ENCODE results near the gene SLC39A11.
A peak's percentile ranks its signal among the peaks of the same experiment; 100 is the strongest.
"Not testable (repeated sequence)": the region's sequence is repeated elsewhere in the genome, so short reads cannot be mapped to it uniquely, and the experiment has no call there.

SLC39A11 gene

DNA sequence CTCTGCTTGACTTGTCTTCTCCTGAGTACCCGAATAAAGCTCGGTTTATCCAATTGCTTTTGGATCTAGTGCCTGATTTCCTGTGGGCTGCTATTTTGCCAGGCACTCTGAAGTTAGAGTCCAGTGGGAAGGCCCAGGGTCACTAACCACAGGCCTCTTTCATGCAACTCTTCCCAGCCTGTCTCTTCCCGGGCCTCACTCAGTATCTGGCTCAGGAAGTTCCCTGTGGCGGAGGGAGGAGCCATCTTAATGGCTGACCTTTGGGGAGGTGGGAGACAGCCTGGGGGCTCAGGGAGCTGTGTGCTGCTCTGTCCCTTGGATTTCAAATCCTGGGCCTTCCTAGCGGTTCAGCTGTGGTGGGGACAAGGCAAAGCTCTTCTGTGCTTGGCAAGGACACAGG, 328.5 kb downstream of the SLC39A11 start:
- no peaks in the 10 kb centered on the region for H3K9me3 Mint-ChIP-seq
- H3K36me3 Mint-ChIP-seq = no peaks in the 10 kb centered on the region
- H3K4me1 Mint-ChIP-seq = no peaks in the 10 kb centered on the region
- no peak for ATAC-seq
- no peak for DNase-seq (ENCODE audit: low spot score in 2 of 2)
- H3K4me3 Mint-ChIP-seq = no peak overlapping the region
- no peak overlapping the region for H3K27ac Mint-ChIP-seq

DNA sequence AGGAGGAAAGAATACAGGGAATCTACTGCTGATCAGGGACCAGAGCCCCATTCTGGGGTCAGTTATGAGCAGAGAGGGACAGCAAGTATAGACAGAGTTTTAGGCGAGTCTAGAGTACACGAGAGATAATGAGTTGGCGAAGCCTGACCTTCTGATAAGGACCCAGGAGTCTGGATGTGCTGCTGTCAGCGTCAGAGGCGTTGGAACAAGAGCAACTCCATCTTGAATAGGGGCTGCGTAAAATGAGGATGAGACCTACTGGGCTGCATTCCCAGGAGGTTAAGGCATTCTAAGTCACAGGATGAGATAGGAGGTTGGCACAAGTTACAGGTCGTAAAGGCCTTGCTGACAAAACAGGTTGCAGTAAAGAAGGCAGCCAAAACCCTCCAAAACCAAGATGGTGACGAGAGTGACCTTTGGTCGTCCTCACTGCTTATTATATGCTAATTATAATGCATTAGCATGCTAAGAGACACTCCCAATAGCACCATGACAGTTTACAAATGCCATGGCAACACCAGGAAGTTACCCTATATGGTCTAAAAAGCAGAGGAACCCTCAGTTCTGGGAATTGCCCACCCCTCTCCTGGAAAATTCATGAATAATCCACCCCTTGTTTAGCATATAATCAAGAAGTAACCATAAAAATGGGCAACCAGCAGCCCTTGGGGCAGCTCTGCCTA, 330.5 kb downstream of the SLC39A11 start:
- H3K4me3 Mint-ChIP-seq = not testable (repeated sequence)

DNA sequence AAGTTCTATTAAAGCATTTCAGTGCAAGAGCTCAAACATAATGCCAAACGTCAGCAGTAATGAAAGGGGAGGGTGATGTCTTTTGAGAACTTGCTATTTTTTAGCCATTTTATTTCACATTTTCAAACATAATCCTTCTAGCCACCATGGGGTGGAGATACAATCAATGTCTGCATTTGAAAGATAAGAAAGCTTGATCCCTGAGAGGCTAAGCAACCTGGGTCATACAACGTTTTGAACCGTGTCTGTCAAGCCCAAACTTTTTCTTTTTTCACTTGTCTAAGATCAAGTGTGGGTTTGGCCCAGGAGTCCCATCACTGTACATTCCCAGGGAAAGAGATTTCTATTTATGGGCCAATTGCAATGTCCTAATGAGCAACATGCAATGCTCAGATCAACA, 331.1 kb downstream of the SLC39A11 start:
- DNase-seq (ENCODE audit: low spot score in 2 of 2) (no peak), ATAC-seq (no peak)
- Mint-ChIP-seq H3K36me3 (no peaks in the 10 kb centered on the region), H3K4me1 (no peaks in the 10 kb centered on the region), H3K9me3 (peaks cover under 1% of the 10 kb centered on the region), H3K27ac (no peak overlapping the region), H3K4me3 (no peak overlapping the region)

More for the DNA sequence above, 330.5 kb downstream of the SLC39A11 start:
- DNase-seq (ENCODE audit: low spot score in 2 of 2); H3K36me3 Mint-ChIP-seq; H3K27ac Mint-ChIP-seq; H3K4me1 Mint-ChIP-seq; ATAC-seq; H3K9me3 Mint-ChIP-seq: not testable (repeated sequence)

DNA sequence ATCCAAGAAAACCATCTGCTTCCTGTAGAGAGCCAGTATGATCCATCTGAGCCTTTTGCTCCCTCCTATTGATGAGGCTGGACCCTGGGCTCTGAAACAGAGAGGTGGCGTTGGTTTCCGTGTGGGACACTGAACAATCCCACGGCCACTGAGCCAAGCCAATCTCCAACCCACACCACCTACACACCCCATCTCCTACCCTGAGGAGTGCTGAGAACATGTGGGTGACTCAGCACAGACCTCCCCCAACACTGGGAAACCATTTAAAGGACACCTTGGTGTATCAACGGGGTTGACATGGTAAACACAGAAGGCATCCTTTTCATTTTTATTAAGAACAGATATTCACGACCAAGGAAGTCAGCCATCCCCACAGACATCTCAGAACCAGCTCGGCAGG, 332.1 kb downstream of the SLC39A11 start:
- Mint-ChIP-seq H3K4me1 (no peaks in the 10 kb centered on the region), H3K27ac (no peak overlapping the region), H3K4me3 (no peak overlapping the region), H3K36me3 (no peaks in the 10 kb centered on the region), H3K9me3 (peaks cover 5% of the 10 kb centered on the region)
- no peak for ATAC-seq
- DNase-seq (ENCODE audit: low spot score in 2 of 2) = no peak

DNA sequence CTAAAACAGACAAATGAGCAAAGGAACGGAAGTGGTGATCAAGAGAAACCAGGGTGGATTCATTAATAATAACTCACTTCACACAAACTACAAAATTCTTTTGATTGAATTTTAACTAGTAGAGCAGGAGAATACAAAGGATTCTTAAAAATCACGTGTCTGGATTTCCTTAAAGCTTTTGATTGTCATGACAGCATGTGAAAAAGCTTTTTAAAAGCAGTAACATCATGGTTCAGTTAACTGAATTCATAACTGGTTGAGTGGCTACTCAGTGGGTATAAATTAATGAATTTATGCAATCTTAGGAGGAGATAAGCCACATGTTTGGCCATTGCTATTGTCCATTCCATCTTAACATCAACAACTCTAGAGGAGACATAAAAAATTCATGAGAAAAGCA, 333.2 kb downstream of the SLC39A11 start:
- no peak overlapping the region for H3K4me3 Mint-ChIP-seq
- no peaks in the 10 kb centered on the region for H3K4me1 Mint-ChIP-seq
- no peaks in the 10 kb centered on the region for H3K36me3 Mint-ChIP-seq
- DNase-seq (ENCODE audit: low spot score in 2 of 2) (no peak), ATAC-seq (no peak)
- no peak overlapping the region for H3K27ac Mint-ChIP-seq
- H3K9me3 Mint-ChIP-seq = peaks cover 5% of the 10 kb centered on the region

DNA sequence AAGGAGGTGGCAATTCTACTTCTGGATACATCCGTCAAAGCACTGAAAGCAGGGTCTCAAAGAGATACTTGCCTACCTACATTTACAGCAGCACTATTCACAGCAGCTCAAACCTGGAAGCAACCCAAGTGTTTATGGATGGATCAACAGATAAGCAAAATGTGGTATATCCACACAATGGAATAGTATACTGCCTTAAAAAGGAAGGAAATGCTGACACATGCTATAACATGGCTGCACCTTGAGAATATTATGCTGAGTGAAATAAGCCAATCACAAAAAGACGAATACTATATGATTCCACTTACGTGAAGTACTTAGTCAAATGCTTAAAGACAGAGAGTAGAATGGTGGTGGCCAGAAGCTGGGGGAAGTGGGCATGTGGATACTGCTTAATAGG, 336.2 kb downstream of the SLC39A11 start:
- peaks cover 5% of the 10 kb centered on the region for H3K9me3 Mint-ChIP-seq
- H3K36me3 Mint-ChIP-seq = no peaks in the 10 kb centered on the region
- no peak for DNase-seq (ENCODE audit: low spot score in 2 of 2)
- ATAC-seq = no peak
- H3K4me3 Mint-ChIP-seq = no peak overlapping the region
- no peak overlapping the region for H3K27ac Mint-ChIP-seq
- H3K4me1 Mint-ChIP-seq = no peaks in the 10 kb centered on the region

DNA sequence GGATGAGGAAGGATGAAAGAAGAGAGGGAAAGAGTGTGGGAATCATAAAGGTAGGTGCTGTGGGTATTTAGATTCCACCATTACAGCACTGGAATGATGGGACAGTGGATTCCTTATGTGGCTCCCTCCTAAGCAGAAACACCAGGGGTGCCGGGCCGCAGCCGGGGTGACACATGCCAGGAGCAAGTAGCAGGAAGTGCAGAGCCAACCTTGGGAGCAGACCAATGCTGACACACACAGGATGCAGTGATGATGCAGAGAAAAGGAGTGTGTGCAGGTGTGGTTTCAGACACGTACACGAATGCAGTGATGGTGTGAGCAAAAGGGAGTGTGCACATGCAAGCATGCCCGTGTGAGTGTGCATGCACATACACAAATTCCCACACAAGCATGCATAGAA, 338.0 kb downstream of the SLC39A11 start:
- DNase-seq (ENCODE audit: low spot score in 2 of 2) (no peak), ATAC-seq (no peak)
- Mint-ChIP-seq H3K27ac (no peak overlapping the region), H3K9me3 (peaks cover 5% of the 10 kb centered on the region), H3K4me1 (no peaks in the 10 kb centered on the region), H3K36me3 (no peaks in the 10 kb centered on the region), H3K4me3 (no peak overlapping the region)

DNA sequence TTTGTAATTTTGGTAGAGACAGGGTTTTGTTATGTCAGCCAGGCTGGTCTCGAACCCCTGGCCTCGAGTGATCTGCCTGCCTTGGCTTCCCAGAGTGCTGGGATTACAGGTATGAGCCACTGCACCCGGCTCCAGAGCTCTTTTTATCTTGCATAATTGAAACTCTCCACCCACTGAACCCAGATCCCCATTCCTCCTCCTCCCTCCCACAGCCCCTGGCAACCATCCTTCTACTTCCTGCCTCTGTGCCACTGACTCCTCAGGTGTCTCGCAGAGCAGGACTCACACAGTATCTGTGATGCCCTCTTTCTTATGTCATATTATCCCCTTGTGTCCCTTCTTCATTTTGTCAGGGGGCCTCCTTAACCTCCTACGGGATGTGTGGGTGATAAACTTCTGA, 340.7 kb downstream of the SLC39A11 start:
- peaks cover 5% of the 10 kb centered on the region for H3K9me3 Mint-ChIP-seq
- H3K27ac Mint-ChIP-seq = no peak overlapping the region
- ATAC-seq (no peak), DNase-seq (ENCODE audit: low spot score in 2 of 2) (no peak)
- H3K36me3 Mint-ChIP-seq = no peaks in the 10 kb centered on the region
- no peak overlapping the region for H3K4me3 Mint-ChIP-seq
- no peaks in the 10 kb centered on the region for H3K4me1 Mint-ChIP-seq

DNA sequence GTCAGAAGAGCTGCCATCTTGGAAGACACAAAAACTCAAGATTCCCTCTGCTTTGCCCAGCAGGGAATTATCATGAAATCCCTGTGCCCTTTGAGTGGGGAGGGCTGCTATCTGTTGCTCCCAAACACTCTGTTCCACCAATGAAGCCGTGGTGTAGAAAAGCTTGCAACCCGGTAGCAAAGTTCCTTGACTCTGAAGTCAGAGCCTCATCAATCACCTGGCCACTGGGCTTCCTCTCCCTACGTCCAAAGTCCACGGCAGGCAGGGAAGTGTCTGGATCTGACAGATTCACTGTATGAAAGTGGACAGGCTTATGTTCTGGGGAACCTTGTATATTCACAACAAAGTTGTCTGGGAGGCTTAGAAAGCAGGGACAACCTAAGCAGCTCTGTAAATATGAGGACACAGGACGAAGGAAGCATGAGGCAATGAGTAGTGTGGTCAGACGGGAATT, 343.3 kb downstream of the SLC39A11 start:
- Mint-ChIP-seq H3K36me3 (no peaks in the 10 kb centered on the region), H3K4me1 (no peaks in the 10 kb centered on the region)
- no peak for DNase-seq (ENCODE audit: low spot score in 2 of 2)

DNA sequence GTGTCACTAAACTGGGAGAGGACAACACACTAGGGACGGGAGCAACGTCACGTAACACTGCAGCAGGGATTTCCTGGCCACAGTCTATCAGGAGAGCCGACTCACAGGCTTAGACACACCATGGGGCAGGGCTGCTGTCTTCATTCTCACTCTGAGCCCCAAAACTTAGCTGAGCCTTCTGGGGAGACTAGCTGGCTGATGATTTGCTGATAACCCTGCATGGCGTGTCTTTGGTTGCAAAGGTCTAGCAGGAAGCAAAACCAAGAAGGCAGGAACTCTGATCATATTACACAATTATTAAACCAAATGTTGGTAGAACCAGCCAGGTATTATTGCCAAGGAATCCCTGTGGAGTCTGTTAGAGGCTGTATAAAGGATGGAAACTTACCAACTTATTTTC, 345.0 kb downstream of the SLC39A11 start:
- H3K4me1 Mint-ChIP-seq = no peaks in the 10 kb centered on the region
- no peaks in the 10 kb centered on the region for H3K9me3 Mint-ChIP-seq
- H3K27ac Mint-ChIP-seq = no peak overlapping the region
- no peak overlapping the region for H3K4me3 Mint-ChIP-seq
- H3K36me3 Mint-ChIP-seq = no peaks in the 10 kb centered on the region
- DNase-seq (ENCODE audit: low spot score in 2 of 2) (no peak), ATAC-seq (no peak)

More for the DNA sequence above, 343.3 kb downstream of the SLC39A11 start:
- no peak for ATAC-seq
- no peak overlapping the region for H3K27ac Mint-ChIP-seq
- no peak overlapping the region for H3K4me3 Mint-ChIP-seq
- H3K9me3 Mint-ChIP-seq = no peaks in the 10 kb centered on the region

DNA sequence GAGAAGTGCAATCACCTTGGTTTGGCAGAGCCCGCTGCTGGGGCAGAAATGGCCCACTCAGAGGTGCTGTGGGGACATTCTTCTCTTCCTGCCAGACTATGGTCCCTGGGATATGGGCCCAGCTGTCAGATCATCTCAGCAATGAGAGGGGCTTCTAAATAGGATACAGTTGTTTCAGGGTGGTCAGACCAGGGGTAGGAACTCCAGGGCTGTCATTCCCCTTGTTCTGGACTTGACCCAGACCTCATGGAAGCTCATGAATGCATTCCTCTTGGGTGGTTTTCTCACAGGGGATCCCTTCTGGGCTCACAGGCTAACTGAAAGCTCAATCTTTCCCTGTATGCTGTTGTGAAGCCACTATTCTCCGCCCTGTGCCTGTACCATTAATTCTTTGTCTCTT, 347.2 kb downstream of the SLC39A11 start:
- ATAC-seq (no peak), DNase-seq (ENCODE audit: low spot score in 2 of 2) (no peak)
- Mint-ChIP-seq H3K27ac (no peak overlapping the region), H3K36me3 (no peaks in the 10 kb centered on the region), H3K9me3 (no peaks in the 10 kb centered on the region), H3K4me1 (no peaks in the 10 kb centered on the region), H3K4me3 (no peak overlapping the region)

DNA sequence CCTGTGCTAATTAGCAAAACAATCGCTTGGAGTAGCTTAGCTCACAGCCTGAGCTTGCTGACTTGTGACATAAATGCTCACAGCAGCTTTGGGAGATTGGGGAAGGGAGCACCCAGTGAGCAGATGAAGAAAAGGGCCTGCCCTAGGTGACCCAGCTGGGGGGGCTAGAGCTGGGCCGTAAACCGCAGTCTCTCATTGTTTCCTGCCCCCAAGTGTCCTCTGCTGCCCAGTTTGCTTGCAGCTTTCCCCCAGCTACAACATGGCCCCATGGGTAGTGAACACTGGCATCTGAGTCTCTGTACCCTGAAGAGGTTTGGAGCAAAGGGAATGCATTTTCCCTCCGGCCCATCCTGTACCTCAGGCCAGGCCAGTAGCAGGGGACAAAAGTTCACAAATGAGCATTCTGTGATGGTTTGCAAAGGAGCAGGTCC, 349.4 kb downstream of the SLC39A11 start:
- H3K27ac Mint-ChIP-seq = peak overlapping the region; percentile 30
- H3K4me3 Mint-ChIP-seq = no peak overlapping the region
- H3K36me3 Mint-ChIP-seq = no peaks in the 10 kb centered on the region
- DNase-seq (ENCODE audit: low spot score in 2 of 2) = no peak
- no peaks in the 10 kb centered on the region for H3K9me3 Mint-ChIP-seq
- ATAC-seq = no peak
- H3K4me1 Mint-ChIP-seq = no peaks in the 10 kb centered on the region

DNA sequence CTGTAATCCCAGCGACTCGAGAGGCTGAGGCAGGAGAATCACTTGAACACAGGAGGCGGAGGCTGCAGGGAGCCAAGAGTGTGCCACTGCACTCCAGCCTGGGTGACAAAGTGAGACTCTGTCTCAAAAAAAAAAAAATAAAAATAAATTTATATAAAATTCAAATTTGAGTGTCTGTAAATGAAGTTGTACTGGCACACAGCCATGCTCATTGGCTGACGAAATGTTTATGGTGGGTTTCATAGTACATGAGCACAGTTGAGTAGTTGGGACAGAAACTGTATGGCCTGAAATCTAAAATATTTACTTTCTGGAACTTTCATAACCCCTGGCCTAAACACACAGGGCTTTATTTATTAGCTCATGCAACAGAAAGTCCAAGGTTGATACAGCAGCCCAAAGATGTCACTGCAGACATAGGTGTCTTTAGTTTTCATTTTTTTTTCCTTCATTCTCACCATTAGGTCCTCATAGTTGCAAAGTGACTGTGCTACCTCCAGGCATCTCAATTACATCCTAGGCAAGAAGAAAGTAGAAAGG, 355.3 kb downstream of the SLC39A11 start:
- Mint-ChIP-seq H3K27ac (no peak overlapping the region), H3K9me3 (no peaks in the 10 kb centered on the region), H3K4me1 (no peaks in the 10 kb centered on the region), H3K36me3 (no peaks in the 10 kb centered on the region), H3K4me3 (no peak overlapping the region)
- no peak for ATAC-seq
- no peak for DNase-seq (ENCODE audit: low spot score in 2 of 2)

DNA sequence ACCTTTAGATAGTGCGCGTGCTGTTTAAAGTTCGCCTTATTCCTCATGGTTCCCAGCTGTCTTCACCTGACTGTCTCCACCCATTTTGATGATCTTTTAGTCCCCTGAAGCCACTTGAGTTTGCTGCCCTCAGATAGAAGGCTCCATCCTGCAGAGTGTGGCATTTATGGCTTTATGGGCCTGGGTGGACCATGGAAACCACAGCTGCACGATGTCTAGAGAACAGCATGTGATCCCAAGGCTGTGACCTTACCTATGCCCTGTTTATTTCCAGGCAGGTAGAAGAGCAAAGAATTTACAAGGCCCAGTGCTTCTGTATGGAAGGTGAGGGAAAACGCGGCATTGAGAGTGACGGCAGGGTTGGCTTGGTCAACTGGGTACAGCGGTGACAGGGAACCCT, 356.9 kb downstream of the SLC39A11 start:
- no peak for ATAC-seq
- Mint-ChIP-seq H3K27ac (no peak overlapping the region), H3K9me3 (no peaks in the 10 kb centered on the region)

DNA sequence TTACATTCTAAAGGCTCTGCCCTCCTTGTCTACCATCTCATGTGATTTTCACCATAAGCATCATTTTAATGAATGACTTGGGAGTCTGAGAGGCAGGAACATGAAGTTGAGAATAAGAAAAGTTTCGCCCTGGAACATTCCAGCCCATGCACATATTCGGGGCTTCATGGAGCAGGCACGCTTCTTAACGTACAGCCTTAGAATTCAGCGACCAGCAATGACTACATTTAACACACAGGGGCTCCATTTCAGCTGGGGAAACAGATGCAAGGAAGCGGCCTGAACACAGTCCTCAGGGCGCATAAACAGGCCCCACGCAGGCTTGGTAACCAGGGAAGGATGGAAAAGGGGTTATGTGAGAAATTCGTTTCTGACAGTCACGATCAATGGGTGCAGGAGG, 357.4 kb downstream of the SLC39A11 start:
- no peaks in the 10 kb centered on the region for H3K4me1 Mint-ChIP-seq
- H3K9me3 Mint-ChIP-seq = no peaks in the 10 kb centered on the region
- no peaks in the 10 kb centered on the region for H3K36me3 Mint-ChIP-seq
- DNase-seq (ENCODE audit: low spot score in 2 of 2) = no peak
- no peak overlapping the region for H3K27ac Mint-ChIP-seq
- no peak for ATAC-seq
- no peak overlapping the region for H3K4me3 Mint-ChIP-seq

More for the DNA sequence above, 356.9 kb downstream of the SLC39A11 start:
- Mint-ChIP-seq H3K36me3 (no peaks in the 10 kb centered on the region), H3K4me1 (no peaks in the 10 kb centered on the region), H3K4me3 (no peak overlapping the region)
- DNase-seq (ENCODE audit: low spot score in 2 of 2) = no peak

DNA sequence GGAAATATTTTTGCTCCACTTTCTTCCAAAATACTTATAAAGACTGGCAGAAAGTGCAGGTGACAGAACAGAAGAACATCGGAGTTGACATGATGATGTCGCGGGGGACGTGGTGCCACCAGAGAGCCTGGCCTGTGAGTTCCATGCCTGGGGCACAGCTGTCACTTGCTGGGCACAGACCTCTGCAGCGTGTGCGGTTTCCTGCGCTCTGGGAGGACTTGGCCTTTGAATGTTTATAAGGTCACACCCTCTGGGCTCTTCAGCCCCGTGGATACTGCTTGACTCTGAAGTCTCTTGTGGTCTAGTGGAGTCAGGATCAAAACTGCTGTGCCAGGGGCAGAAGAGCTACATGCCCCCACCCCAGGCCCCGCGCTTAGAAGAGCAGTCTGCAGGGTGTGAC, 357.9 kb downstream of the SLC39A11 start:
- no peaks in the 10 kb centered on the region for H3K9me3 Mint-ChIP-seq
- no peak for DNase-seq (ENCODE audit: low spot score in 2 of 2)
- no peak overlapping the region for H3K27ac Mint-ChIP-seq
- H3K36me3 Mint-ChIP-seq = no peaks in the 10 kb centered on the region
- no peak overlapping the region for H3K4me3 Mint-ChIP-seq
- ATAC-seq = no peak
- H3K4me1 Mint-ChIP-seq = no peaks in the 10 kb centered on the region
